Mononuclear cell (primary cell): Measurements from ENCODE around the gene KLF13. TPM values are rescaled to one million over a fixed set of nuclear protein-coding genes. Genes with fewer than 3 reads are reported as not detected.

Source experiments
- H3K27me3 ChIP-seq: 2 replicates; pipeline ENCODE4 v1.6.0; 2011; ENCODE audit warnings: low read length, control low read depth; ENCODE audit not compliant: insufficient read depth
- H3K4me1 ChIP-seq: 2 replicates; pipeline ENCODE4 v1.5.1; 2011; ENCODE audit warnings: mild to moderate bottlenecking, low read length, control low read depth; ENCODE audit not compliant: insufficient read depth
- H3K4me3 ChIP-seq: 2 replicates; pipeline ENCODE4 v1.5.1; 2011; ENCODE audit warnings: mild to moderate bottlenecking, low read length, moderate library complexity
- H3K9me3 ChIP-seq: 2 replicates; pipeline ENCODE4 v1.5.1; 2011; ENCODE audit warnings: low read depth, mild to moderate bottlenecking, control low read depth, low read length
- total RNA-seq: library from RNA; depleted of rRNA; stranded (reverse); fragments of >200 nt; gene quantifications from one replicate; pipeline ENCODE4 v1.2.3, GENCODE V29; 2012

KLF13 gene
- total RNA-seq, 1 donor = 151 TPM

- Histone ChIP-seq H3K27me3 (no peaks in the 10 kb centered on the region), H3K4me3 (no peak overlapping the region), H3K4me1 (peaks cover 24% of the 10 kb centered on the region), H3K9me3 (peaks cover 7% of the 10 kb centered on the region)
These were observed 77.7 kb downstream of the KLF13 start for GRCh38 chr15:31404345-31404744.

GRCh38 chr15:31405200-31405920, 78.7 kb downstream of the KLF13 start:
- Histone ChIP-seq H3K27me3 (no peaks in the 10 kb centered on the region), H3K4me3 (no peak overlapping the region), H3K4me1 (peaks cover 24% of the 10 kb centered on the region), H3K9me3 (peaks cover 13% of the 10 kb centered on the region)

GRCh38 chr15:31407376-31407775, 80.7 kb downstream of the KLF13 start:
- no peaks in the 10 kb centered on the region for H3K27me3 ChIP-seq
- H3K9me3 ChIP-seq = peaks cover 13% of the 10 kb centered on the region
- H3K4me3 ChIP-seq = no peak overlapping the region
- peaks cover 24% of the 10 kb centered on the region for H3K4me1 ChIP-seq

GRCh38 chr15:31407851-31408250, 81.2 kb downstream of the KLF13 start:
- H3K4me3 ChIP-seq = no peak overlapping the region
- peaks cover 13% of the 10 kb centered on the region for H3K9me3 ChIP-seq
- peaks cover 24% of the 10 kb centered on the region for H3K4me1 ChIP-seq
- H3K27me3 ChIP-seq = no peaks in the 10 kb centered on the region

GRCh38 chr15:31408724-31409123, 82.1 kb downstream of the KLF13 start:
- H3K27me3 ChIP-seq = no peaks in the 10 kb centered on the region
- H3K9me3 ChIP-seq = peaks cover 13% of the 10 kb centered on the region
- H3K4me3 ChIP-seq = no peak overlapping the region
- H3K4me1 ChIP-seq = peaks cover 24% of the 10 kb centered on the region

GRCh38 chr15:31409171-31409570, 82.5 kb downstream of the KLF13 start:
- Histone ChIP-seq H3K27me3 (no peaks in the 10 kb centered on the region), H3K9me3 (peaks cover 13% of the 10 kb centered on the region), H3K4me3 (no peak overlapping the region), H3K4me1 (peaks cover 24% of the 10 kb centered on the region)

GRCh38 chr15:31412824-31413223, 86.2 kb downstream of the KLF13 start:
- H3K9me3 ChIP-seq = peaks cover 13% of the 10 kb centered on the region
- no peaks in the 10 kb centered on the region for H3K27me3 ChIP-seq
- H3K4me3 ChIP-seq = no peak overlapping the region
- H3K4me1 ChIP-seq = no peaks in the 10 kb centered on the region

- Histone ChIP-seq H3K4me1 (no peaks in the 10 kb centered on the region), H3K9me3 (peaks cover 19% of the 10 kb centered on the region), H3K4me3 (no peak overlapping the region), H3K27me3 (no peaks in the 10 kb centered on the region)
These were observed 88.6 kb downstream of the KLF13 start for GRCh38 chr15:31415201-31415600.

- Histone ChIP-seq H3K9me3 (peaks cover 21% of the 10 kb centered on the region), H3K4me3 (no peak overlapping the region), H3K27me3 (no peaks in the 10 kb centered on the region), H3K4me1 (no peaks in the 10 kb centered on the region)
These were observed 93.2 kb downstream of the KLF13 start for GRCh38 chr15:31419820-31420219.

DNA sequence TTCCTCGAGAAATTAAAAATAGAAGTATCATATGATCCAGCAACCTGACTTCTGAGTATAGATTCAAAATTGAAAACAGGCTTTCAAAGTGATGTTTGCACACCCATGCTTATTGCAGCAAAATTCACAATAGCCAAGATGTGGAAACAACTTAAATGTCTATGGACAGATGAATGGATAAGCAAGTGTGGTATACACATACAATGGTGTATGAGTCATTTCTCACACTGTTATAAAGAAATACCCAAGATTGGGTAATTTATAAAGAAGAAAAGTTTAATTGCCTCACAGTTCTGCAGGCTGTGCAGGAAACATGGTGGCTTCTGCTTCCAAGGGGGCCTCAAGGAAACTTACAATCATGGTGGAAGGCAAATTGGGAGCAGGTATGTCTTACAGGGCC, 100.8 kb downstream of the KLF13 start:
- peaks cover 12% of the 10 kb centered on the region for H3K4me1 ChIP-seq
- H3K27me3 ChIP-seq = no peaks in the 10 kb centered on the region
- H3K9me3 ChIP-seq = no peaks in the 10 kb centered on the region
- no peak overlapping the region for H3K4me3 ChIP-seq

Other genes with a start within 250 kb of the KLF13 start
- not detected for gene TRPM1, start 225.1 kb upstream of the KLF13 start, total RNA-seq